22Rv1 (cell line): Measurements from ENCODE around the gene MLXIPL.

Source experiments
- H3K27ac ChIP-seq: fragments of 450-650 bp; 2 replicates; pipeline ENCODE4 v1.5.1; 2017
- ZFX ChIP-seq: fragments of 450-650 bp; IDR thresholded peaks from 2 replicates; pipeline ENCODE4 v1.6.1; 2017; ENCODE audit warnings: antibody characterized with exemption, borderline replicate concordance
- TF ChIP-seq, protein P1 (sequence below): fragments of 450-650 bp; IDR thresholded peaks from 2 replicates; pipeline ENCODE4 v1.5.1; 2017; ENCODE audit warnings: mild to moderate bottlenecking

Gene MLXIPL

DNA sequence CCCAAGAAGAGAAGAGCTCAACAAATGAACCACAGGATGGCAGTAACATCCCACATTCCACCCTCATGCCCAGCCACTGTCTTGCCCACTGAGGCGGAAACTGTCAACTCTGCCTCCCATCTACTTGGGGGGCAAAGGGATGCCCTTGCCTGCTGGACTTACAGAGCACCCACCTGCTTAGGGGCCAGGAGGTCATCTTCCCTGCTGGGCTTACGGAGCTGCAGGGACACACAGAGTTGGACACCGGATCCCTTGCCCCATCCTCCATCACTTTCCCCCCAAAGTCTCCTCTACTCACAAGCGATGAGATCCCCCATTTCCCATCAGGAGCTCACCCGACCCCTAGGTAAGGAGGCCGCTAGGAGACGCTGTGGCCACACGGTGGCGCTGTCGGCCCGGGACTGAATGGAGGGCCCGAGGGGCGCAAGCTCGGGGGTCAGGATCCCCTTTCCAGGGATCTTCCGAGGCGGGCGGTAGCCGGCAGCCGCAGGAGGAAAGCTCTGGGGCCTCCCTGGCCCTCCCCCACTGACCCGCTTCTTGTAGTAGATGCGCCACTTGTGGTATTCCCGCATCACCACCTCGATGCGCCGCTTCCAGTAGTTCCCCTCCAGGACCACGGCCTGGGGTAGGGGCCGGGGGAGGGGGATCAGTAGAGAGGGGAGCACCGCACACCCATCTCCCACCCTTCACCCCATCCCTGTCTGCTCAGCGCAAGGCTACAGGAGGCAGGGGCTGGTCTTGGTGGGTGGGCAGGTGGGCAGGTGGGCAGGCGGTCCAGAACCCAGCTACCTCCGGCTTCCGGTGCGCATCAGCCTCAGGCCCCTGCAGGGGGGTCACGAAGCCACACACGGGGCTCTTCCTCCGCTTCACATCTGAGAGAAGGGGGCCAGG is 17.3 kb downstream of the MLXIPL start:
- TF ChIP-seq, protein P1, sequence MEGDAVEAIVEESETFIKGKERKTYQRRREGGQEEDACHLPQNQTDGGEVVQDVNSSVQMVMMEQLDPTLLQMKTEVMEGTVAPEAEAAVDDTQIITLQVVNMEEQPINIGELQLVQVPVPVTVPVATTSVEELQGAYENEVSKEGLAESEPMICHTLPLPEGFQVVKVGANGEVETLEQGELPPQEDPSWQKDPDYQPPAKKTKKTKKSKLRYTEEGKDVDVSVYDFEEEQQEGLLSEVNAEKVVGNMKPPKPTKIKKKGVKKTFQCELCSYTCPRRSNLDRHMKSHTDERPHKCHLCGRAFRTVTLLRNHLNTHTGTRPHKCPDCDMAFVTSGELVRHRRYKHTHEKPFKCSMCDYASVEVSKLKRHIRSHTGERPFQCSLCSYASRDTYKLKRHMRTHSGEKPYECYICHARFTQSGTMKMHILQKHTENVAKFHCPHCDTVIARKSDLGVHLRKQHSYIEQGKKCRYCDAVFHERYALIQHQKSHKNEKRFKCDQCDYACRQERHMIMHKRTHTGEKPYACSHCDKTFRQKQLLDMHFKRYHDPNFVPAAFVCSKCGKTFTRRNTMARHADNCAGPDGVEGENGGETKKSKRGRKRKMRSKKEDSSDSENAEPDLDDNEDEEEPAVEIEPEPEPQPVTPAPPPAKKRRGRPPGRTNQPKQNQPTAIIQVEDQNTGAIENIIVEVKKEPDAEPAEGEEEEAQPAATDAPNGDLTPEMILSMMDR: peak; percentile 99
- TF ChIP-seq ZFX: no peak
- H3K27ac ChIP-seq: no peak overlapping the region

DNA sequence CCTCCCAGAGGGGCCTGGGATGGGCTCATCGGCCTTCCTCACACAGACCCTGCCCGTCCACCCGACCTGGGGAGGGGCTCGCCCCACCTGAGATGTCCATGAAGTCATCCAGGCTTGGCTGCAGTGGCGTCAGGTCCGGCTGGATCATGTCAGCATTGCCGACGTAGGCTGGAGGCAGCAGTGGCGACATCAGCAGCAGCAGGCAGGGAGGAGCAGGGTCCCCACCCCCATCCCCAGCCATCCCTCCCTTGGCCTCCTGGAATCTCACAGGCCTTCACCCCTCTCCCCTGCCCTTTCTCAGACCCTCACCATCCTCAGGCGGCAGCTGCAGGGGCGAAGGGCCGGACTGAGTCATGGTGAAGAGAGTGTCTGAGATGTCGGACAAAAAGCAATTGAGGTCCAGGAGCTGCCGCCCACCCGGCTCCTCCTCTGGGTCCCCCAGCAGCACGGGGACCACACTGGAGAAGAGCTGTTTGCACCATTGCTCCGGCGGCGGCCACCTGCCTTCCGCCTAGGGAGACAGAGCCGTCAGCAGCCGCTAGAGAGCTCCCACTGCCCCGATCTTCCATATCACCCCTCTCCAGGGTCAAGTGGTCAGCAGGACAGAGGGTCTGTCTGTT is 18.6 kb downstream of the MLXIPL start:
- H3K27ac ChIP-seq: no peak overlapping the region

DNA sequence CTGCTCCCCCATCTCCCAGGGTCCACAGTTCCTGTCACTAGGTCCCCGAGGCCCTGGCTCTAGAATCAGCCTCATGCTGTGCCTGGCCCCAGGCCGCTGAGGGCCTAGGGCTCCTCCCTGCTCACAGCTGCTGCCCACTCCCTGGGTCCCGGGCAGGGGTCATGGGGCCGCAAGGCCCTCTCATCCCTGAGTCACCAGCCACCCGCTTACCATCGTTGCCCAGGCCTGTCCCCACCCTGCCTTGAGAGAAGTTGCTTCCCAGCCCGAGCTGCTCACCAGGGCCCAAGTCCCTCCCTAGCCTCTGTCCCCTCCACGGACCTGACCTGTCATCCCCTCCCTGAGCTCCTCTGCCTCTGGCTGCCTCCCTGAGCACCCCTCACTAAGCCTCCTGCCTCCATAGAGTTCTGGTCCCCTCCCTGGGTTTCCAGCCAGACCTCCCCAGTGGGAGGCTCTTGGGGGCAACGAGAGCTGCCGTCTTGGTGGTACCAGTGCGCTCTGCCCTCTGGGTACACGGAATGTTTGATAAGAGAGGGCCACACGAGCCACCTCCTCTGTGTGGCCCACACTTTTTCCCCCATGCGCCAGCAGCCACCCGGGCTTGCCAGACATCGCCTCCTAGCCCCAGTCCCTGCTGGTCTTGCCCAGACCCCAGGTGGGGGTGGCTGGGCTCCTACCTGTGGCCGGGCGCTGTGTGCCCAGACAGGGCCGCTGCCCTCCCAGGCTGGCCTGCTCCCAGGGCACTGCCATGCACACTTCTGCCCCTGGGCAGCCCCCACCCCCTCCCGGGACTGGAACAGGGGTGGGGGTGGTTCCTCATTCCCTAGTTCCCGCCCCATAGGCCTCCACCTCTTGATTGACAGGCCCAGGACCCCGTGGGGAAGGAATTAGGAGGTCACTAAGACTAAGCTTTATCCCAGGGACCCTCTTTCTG is 21.3 kb downstream of the MLXIPL start:
- no peak for TF ChIP-seq ZFX
- TF ChIP-seq, protein P1: no peak
- H3K27ac ChIP-seq: no peak overlapping the region

More for the DNA sequence above, 18.6 kb downstream of the MLXIPL start:
- TF ChIP-seq ZFX: no peak
- TF ChIP-seq, protein P1: no peak

DNA sequence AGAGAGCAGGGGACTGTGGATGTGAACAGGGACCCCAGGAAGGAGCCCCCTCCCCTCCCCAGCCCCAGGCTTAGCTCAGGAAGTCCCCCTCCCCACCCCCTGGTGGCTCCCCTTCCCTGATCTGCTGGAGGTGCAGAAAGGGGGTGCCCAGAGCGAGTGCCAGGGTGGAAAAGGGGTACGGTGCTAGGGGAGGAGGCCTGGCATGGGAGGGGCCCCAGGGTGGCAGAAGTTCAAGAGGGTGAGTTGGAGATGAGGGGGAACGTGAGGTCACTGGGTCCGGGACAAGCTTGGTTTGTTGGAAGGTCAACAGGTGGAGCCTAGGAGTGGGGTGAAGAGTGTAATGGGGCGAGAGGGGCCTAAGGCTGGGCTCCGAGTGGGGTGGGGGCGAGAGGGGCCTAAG is 24.4 kb downstream of the MLXIPL start:
- TF ChIP-seq ZFX: no peak
- TF ChIP-seq, protein P1: no peak
- no peak overlapping the region for H3K27ac ChIP-seq

DNA sequence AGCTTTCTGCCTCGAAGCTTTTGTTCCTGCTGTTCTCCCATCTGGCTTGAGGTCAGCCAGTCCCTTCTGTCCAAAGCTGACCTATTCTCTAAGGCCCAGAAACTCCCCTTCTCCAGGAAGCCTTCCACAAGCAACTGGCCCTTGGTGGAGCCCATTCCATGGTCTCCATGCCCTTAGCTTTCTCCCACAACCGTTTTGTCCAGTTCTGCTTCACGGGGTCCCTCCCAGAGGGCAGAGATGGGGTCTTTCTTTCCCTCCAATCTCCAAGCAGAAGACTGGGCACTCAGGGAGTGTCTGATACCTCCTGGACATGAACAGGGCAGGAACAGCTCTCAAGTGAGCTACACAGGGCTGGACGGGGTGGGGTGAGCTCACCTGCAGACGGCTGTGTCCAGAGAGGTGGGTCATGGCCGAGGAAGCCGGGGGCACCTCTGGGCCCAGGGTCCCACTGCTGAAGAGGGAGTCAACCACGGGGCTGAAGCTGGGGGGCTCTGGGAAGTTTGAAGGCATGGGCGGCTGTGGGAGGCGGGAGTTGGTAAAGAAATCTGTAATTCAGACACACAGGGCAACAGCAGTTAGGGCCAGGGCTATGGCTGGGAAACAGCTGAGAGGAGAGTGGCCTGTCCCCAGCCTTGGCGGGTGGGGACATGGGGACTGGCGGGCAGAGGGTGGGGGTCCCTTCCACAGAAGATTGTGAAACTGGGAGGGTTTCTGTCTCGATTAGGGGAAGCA is 25.0 kb downstream of the MLXIPL start:
- H3K27ac ChIP-seq: no peak overlapping the region
- TF ChIP-seq, protein P1: no peak
- TF ChIP-seq ZFX: no peak

DNA sequence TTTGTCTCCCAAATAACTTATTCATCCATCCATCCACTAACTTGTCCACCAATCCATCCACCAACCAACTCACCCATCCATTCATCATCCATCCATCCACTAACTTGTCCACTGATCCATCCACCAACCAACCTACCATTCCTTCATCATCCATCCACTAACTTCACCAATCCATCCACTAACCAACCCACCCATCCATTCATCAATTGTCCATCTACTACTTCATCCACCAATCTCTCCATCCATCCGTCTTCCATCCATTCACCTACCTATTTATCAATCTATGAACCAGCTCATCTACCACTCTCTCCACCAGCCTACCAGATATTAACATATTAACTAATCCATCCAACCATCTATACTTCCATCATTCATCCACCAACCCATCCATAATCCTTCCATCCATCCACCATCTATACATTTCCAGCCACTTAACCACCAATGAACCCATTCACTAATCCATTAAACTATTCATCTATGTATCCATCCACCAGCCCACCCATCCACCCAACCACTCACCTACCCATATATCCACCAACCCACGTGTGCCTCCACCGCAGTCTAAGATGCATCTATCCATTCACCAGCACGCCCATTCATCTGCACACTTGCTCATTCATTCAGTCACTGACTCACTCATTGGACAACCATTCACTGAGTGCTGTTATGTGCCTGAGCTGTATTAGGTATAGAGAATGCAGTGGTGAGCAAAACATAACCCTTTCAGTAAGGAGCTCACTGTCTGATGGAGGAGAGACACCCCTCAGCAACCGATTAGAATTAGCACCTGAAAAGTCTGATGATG is 26.1 kb downstream of the MLXIPL start:
- TF ChIP-seq, protein P1: no peak
- TF ChIP-seq ZFX: no peak
- no peak overlapping the region for H3K27ac ChIP-seq
